EH (cell line): ENCODE results near the gene HHEX.
"Not testable (repeated sequence)": the region's sequence is repeated elsewhere in the genome, so short reads cannot be mapped to it uniquely, and the experiment has no call there.

ENCODE experiments used
- DNase-seq: peaks from one replicate; pipeline ENCODE4 v3.0.0-alpha.2; 2015; ENCODE audit warnings: low read depth

The HHEX gene

DNA sequence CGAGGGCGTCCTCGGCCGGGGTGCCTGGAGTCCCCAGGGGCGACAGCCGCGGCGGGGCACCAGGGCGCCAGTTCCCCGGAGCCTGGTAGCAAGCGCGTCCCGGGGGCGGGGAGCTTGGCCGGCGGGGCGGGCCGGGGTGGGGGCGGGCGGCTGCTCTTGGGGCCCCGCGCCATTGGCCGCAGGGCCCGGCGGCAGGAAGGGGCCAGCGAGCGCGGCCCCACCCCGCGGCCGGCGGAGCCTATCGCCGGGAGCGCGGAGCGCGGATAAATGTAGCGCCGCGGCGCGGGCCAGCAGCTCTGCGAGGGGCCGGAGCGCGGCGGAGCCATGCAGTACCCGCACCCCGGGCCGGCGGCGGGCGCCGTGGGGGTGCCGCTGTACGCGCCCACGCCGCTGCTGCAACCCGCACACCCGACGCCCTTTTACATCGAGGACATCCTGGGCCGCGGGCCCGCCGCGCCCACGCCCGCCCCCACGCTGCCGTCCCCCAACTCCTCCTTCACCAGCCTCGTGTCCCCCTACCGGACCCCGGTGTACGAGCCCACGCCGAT lies at the start of gene HHEX:
Gene HHEX (plus strand): TSS at position 293 of the 548 bp plus-strand sequence. CDS start 32 bp downstream, at position 325.
- peak; percentile 81 for DNase-seq

DNA sequence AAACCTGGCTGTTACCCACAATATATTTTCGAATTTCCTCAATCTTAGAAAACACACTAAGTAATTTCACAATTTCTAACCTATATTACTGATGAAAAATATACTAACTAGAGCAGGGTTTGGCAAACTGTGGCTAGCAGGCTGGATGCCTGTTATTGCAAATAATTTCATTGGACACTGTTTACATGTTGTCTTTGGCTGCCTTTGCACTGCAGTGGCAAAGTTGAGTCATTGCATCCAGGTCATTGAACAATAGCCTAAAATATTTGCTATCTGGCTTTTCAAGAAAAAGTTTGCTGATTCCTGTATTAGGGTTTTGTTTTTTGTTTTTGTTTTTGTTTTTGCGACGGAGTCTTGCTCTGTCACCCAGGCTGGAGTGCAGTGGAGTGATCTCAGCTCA lies 49.6 kb upstream of the HHEX start:
- DNase-seq: peak; percentile 55

DNA sequence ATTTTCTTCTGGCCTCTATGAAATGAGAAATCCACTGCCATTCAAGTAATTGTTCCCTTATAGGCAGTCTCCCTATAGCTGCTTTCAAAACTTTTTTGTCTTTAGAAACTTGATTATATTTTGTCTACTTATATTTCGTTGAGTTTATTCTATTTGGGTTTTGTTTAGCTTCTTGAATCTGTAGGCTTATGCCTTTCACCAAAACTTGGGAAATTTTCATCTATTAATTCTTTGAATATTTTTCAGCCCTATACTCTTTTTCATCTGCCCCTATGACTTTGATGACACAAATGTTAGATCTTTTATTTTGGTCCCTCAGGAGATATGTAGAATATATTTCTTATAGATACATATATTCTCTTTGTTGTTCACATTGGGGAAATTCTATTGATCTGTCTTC lies 48.3 kb upstream of the HHEX start:
- no peak for DNase-seq

DNA sequence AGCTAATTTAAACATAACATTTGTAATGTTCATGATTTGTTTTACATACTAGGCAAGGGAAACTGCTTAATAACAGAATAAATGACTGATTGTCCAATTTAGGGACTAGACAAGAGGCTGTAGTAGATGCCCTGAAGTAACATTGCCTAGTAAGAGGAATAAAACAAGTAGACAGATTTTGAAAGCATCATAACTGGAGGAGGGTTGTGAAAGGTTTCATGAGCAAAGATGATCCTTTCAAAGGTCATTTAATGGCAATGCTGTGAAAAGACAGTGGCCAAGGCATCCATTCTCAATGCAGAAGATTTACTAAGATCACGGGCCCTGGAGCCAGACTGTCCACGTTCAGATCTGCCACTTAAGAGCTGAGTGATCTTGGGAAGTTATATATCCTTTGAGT lies 44.8 kb upstream of the HHEX start:
- DNase-seq: no peak

DNA sequence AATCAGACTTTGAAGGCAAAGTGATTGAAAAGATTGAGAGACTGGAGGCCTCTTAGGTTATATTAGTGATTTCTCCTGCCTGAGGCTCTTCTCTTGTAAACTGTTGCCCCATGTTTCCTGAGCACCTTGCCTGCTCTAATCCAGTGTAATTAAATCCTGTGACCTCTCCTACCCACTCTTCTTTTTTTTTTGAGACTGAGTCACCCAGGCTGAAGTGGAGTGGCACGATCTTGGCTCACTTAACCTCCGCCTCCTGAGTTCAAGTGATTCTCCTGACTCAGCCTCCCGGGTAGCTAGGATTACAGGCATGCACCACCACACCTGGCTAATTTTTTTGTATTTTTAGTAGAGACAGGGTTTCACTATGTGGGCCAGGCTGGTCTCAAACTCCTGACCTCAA lies 38.9 kb upstream of the HHEX start:
- DNase-seq: not testable (repeated sequence)

DNA sequence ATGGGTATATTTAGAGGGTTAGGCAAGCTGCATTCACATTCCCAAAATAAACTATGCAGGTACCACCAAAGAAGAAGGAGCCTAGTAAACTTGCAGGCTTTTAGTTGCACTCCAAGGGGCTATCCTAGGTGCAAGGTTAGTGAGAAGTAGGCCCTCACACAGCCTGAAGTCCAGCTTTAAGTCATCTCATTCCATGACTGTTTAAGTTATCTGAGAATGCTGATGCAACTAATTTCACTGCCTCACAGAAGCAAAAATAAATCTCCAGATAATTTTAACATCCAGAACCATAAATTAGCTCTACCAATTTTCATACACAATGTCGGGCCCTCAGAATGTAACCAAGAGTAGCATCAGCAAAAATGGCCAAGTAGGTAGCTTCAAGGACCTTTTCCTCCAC lies 34.3 kb upstream of the HHEX start:
- no peak for DNase-seq

DNA sequence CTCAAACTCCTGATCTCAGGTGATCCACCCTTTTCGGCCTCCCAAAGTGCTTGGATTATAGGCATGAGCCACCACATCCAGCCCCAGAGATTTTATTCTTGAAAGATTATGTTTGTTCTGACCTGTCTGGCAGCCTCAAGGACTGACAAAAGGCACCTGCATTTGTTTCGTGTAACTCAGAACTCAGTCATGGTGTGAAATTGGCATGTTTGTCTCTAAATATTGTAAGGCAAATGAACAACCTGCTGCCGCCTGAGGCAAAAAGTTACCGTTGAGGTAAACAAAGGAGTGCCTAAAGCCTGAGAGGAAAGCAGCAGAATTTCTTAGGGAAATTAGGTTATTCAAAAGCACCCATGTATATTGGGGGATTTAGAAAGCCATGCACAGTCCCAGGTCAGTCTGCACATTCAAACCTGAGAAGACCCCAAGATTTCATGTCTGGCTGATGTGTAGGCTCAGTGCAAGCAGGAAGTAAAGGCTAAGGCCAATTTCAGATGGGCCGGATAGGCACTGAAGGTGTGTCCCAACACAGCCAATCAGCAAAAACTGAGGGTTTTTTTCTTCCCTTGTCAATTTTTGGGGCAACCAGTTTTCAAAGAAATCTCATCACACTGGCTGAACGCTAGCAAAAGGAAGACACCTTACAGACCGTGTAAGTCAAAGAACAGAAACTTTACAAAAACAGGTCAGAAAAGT lies 33.3 kb upstream of the HHEX start:
- DNase-seq: no peak

DNA sequence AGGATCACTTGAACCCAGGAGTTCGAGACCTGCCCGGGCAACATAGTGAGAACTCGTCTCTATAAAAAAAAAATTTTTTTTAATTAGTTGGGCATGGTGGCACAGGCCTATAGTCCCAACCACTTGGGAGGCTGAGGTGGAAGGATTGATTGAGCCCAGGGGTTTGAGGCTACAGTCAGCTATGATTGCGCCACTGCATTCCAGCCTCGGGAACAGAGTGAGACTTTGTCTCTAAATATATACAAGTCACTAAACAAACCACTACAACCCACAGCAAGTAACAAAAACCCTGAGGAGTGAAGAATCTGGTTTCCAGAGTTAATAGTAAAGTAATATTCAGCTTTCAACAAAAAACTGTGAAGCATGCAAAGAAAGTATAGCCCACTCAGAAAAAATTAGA lies 32.7 kb upstream of the HHEX start:
- peak; percentile 42 for DNase-seq

DNA sequence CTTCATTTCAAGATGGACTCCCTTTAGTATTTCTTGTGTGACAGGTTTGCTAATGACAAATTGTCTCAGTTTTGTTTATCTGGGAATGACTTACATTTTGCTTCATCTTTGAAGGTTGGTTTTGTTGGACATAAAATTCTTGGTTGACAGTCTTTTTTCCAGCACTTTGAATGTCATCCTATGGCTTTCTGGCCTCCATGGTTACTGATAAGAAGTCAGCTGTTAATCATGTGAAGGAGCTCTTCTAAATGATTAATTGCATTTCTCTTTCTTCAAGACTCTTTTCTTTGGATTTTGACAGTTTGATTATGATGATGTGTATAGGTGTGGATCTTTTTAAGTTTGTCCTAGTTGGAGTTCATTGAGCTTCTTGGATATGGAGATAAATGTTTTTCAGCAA lies 26.9 kb upstream of the HHEX start:
- no peak for DNase-seq

DNA sequence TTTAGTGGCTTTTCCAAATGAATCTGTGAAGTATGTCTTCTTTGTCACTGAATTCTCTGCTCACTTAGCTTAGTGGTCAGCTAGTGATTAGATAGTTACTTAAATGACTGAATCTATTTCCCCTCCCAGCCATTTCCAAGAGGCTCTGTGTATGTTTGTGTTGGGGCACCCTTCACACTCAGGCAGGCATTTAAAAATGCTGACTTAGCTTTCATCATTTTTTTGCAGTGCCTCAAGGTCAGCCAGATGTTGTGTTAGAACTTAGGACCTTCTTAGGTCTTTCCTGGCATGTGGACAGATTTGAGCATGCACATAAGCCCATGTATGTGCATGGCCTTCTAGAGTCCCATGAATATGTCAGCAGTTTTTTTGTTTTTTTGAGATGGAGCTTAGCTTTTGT lies 25.4 kb upstream of the HHEX start:
- no peak for DNase-seq

DNA sequence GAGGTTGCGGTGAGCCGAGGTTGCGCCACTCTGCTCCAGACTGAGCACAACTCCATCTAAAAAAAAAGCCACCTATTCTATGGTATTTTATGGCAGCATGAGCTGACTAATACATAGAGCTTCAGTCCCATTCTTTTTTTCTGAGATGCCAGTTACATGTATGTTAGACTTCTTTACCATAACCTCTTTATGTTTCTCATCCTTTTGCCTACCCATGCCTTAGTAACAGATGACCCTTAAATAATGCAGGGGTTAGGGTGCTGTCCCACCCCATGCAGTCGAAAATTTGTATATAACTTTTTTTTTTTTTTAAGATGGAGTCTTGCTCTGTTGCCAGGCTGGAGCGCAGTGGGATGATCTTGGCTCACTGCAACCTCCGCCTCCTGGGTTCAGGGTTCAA lies 22.7 kb upstream of the HHEX start:
- no peak for DNase-seq

DNA sequence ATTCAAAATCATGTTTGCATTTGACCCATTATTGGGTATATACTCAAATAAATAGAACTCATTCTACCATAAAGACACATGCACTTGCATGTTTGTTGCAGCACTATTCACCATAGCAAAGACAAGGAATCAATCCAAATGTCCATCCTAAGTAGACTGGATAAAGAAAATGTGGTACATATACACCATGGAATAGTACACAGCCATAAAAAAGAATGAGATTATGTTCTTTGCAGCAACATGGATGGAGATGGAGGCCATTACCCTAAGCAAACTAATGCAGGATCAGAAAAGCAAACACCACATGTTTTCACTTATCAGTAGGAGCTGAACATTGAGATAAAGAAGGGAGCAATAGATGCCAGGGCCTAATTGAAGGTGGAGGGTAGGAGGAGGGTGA lies 12.0 kb upstream of the HHEX start:
- DNase-seq: no peak

DNA sequence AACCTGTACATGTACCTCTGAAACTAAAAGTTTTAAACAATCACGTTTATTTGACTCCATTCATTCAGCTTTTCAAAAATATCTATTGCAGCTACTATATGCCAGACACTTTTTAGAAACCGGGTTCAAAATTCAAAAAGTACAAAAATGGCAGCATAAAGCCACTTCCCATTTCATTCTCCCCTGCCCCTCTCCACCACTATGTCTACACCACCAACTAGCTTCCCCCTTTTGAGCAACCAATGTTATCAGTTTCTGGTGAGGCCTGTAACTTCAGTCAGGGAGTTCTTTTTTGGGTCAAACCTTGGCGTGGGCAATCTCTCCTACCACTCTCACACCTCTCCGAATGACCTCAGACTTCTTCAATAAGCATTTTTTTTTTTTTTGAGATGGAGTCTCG lies 11.5 kb upstream of the HHEX start:
- no peak for DNase-seq

DNA sequence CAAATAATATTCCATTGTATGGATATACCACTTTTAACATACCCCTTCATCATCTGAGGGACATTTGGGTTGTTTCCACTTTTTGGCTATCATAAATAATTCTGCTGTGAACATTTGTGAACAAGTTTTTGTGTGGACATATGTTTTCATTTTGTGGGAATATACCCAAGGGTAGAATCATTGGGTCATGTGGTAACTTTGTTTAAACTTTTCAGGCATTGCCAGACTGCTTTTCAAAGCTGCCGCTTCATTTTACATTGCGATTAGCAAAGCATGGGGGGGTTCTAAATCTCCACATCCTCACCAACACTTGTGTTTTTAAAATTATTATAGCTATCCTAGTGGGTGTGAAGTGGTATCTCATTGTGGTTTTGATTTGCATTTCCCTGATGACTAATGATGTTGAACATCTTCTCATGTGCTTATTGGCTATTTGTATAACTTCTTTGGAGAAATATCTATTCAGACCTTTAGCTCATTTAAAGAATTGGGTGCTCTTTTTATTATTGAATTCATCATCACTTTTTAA lies 8.4 kb upstream of the HHEX start:
- no peak for DNase-seq

DNA sequence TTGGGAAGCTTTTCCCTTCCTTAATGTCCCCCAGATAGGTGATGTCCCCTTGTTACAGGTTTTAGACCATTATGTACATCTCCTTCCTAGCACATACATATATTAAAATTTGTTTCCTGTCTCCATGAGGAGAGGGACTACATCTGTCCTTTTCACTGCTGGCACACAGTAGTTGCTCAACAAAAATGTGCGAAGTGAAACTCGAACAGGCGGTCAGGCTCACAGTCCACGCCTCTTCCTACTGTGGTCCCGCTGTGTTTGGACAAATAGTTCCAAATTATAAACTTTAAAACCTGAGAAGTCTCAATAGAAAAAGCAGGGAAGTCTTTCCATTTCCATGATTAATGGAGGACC lies 1.2 kb upstream of the HHEX start:
- no peak for DNase-seq

DNA sequence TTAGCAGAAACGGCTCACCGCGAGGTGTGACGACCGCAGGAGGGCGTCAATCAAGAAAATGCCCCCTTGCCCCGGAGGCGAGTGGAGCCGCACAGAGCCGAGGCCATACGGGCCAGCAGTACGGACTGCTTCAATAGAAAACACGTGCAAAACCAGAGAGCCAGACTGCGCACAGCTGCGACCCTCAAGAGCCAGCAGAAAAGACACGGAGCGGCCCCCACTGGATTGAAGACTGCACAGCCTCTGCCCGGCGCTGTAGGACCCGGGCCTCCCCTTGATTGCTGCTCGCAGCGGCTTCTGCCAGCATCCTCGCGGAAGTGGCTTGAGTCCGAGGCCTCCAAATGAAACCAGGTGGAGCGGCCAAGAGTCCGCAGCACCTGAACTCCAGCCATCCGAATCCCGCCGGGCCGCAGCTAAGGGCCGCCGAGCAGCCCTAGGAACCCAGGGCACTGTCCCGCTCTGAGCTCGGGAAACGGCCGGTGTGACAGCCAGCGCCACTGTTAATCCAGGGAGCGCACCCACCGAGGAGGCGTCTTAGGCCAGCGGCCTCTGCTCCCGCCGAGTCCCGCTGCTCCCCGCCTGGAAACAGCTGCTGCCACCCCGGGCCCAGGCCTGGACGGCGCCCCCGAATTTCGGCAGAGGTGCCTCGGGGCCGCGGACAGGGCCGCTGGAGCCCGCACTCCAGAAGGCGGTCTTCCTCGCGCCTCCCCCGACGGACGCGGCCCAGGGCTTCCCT lies 660 bp upstream of the HHEX start:
- peak; percentile 41 for DNase-seq

DNA sequence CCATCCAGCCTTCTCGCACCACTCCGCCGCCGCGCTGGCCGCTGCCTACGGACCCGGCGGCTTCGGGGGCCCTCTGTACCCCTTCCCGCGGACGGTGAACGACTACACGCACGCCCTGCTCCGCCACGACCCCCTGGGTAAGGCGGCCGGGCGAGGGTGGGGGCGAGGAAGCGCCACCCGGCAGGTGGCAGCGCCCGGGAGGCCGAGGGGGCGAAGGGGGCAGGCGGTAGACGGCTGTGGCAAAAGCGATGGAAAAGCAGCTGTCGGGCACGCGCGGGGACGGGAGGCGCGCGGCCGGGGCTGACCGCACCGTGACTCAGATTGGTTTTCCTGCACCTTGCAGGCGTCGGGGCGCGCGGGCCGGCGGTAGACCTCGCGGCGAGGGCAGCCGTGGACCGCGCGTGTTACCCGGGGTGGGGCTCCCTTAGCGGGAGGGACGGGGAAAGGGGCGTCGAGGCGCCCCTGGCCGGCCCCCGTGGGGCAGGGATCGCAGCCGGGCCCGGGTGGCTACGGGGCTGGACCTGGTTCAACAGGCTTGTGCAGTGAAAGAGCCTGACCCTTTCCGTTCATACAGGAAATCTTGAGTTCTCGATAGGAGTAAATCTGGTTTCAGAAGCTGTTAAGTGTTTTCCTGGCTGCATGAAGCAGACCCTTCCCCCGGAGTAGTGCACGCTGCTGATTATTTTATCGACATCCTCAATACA lies 608 bp downstream of the HHEX start:
- peak; percentile 69 for DNase-seq

DNA sequence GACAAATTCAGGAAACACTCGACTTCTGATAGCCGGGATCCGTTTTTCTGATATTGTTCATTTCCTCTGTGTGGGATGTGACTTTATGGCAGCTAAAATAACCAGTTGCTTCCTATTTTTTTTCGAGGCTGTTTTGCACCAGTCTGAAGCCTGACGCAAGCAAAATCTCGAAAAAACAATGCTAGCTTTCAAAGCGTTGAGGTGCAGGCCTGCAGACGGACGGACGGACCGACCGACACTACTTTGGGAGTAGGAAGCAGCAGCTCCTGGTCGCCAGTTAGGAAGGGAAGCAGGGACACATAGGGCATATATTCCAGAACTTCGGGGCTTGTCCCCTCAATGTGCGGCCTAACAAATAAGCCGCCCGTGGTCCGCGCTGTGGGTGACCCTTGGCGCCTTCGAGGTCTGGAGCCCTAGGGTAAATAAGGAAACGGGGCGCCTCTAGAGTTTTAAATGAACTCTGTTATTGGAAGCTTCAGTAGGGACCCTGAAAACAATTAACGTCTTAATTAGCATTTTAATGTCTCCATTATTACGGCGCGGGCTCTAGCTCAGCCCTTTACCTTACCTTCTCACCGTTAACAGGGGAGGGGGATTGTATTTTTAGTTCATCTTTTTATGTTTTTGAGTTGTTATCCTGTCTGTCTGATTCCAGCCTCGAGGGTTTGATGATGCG lies 1.3 kb downstream of the HHEX start:
- DNase-seq: no peak

DNA sequence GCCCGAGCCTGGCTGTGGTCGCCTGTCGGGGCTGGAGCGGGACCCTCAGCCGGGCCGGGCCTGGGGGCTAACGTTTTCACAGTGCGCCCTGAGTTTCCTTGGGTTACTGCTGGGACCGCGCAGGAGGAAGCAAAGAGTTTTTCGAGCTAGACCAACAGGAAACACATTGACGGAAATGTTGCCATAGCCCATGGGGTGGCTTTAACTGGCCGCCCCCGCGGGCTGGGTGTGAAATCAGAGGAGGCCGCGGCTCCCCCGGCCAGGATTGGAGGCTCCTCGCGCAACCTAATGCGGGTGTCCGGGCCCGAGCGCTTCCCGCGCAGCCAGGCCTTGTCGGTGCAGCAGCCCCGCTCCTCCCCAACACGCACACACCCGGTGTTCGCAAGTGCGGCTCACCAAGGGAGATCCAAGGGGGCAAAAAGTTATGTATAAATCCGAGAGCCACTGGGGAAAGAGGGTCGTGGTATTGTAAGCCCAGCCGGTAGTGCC lies 1.9 kb downstream of the HHEX start:
- no peak for DNase-seq

DNA sequence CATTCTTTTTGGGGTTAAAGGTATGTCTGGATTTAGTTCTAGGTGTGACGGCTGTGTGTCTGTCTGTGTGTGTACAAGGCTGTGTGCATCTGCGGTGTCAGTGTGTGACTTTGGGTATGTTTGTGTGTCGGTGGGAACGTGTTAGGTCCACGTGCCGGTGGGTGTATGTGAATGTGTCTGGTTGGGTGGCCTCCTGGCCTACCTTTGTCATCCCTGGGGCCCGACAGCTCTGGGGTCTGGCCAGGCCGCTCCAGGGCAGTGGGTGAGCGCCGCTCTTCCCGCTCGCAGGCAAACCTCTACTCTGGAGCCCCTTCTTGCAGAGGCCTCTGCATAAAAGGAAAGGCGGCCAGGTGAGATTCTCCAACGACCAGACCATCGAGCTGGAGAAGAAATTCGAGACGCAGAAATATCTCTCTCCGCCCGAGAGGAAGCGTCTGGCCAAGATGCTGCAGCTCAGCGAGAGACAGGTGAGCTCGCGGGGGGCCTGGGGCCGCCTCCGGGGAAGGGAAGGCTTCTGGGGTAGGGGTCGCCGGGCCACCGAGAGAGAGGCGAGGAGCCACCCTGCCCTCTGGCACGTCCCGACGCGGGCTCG lies 2.4 kb downstream of the HHEX start:
- DNase-seq: no peak

DNA sequence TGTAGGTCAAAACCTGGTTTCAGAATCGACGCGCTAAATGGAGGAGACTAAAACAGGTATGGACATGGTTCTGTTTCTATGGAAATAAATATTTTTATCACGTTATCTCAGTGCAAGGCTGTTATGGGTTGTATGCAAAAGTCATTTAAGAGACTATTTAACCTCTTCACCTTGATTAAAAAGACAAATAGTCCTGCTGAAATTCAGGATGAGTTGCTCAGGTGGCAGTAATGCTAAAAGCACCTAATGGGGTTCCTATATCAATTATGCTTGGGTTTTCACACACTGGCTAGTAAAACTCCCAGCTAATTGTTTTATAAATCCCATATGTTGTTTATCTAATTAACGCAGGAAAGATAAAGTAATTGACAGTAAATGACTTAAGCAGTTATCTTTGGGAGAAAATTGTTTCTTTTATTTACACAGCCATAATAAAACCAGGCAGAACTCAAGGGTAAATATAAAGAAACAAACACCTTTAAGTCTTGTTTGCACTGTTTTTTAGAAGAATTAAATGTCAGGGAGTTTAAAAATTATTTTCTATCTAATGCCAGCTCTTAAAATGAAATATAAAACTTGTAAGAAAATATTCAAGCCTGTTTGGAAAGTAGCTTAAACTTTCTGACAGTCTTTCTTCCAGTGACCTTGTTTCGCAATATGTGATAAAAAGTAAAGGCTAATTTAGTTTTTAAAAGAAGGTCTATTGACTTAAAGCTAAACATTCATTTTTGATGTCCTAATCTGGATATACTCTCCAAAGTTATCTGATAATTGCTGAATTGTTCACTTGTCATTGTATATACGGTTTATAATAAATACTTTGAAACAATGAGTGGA lies 3.2 kb downstream of the HHEX start:
- no peak for DNase-seq
